K562 (cell line): ENCODE measurements around the gene CST6. TPM values are rescaled to one million over a fixed set of nuclear protein-coding genes. Genes with fewer than 3 reads are reported as not detected.

Experiments used
- ATF2 ChIP-seq: sonication (generic); formaldehyde crosslinking; IDR thresholded peaks from 2 replicates; pipeline ENCODE4 v1.8.1; 2022; ENCODE audit warnings: missing genetic modification reagents
- ATF6 ChIP-seq: sonication (generic); formaldehyde crosslinking; IDR thresholded peaks from 2 replicates; pipeline ENCODE4 v1.4.0; 2020; ENCODE audit warnings: mild to moderate bottlenecking, missing genetic modification reagents
- CHD2 ChIP-seq: IDR thresholded peaks from 2 replicates; pipeline ENCODE4 v1.6.1; 2011; ENCODE audit warnings: low read depth, low read length
- HDAC1 ChIP-seq, 2 experiments: fragments of 450-650 bp; IDR thresholded peaks; 2 replicates each; pipeline ENCODE4 v1.6.1; 2016 to 2017; ENCODE audit warnings: inconsistent platforms in 1 of 2, mild to moderate bottlenecking in 1 of 2, moderate library complexity in 1 of 2
- HEY1 ChIP-seq: fragments of 250-450 bp; sonication (Bioruptor Pico); IDR thresholded peaks from 2 replicates; pipeline ENCODE4 v1.5.0; 2020; ENCODE audit warnings: mild to moderate bottlenecking, moderate library complexity, borderline replicate concordance
- HNRNPH1 ChIP-seq: fragments of 200-400 bp; formaldehyde crosslinking; optimal IDR thresholded peaks from 2 replicates; pipeline ENCODE3; 2017; ENCODE audit warnings: low read depth, mild to moderate bottlenecking, low read length, moderate library complexity
- HSF4 ChIP-seq: fragments of 250-450 bp; sonication (Bioruptor Pico); IDR thresholded peaks from 2 replicates; pipeline ENCODE4 v2.1.2; 2022; ENCODE audit warnings: mild to moderate bottlenecking, moderate library complexity, borderline replicate concordance
- KLF13 ChIP-seq: fragments of 450-650 bp; IDR thresholded peaks from 2 replicates; pipeline ENCODE4 v1.6.1; 2016; ENCODE audit warnings: missing genetic modification characterization, low read depth, mild to moderate bottlenecking, missing compliant biosample characterization, moderate library complexity, borderline replicate concordance
- TEAD1 ChIP-seq, 2 experiments: fragments of 450-650 bp in 1 of 2; sonication (generic) in 1 of 2; formaldehyde crosslinking; IDR thresholded peaks; 2 replicates each; pipeline versions ENCODE4 v1.4.0 to v1.8.0; 2020 to 2022; ENCODE audit warnings: mild to moderate bottlenecking in 2 of 2, missing genetic modification reagents in 1 of 2
- YY1 ChIP-seq, 3 experiments: IDR thresholded peaks; 2 replicates each; pipeline ENCODE4 v1.6.1; 2011; ENCODE audit warnings: low read length in 2 of 3, mild to moderate bottlenecking in 2 of 3, moderate library complexity in 2 of 3, borderline replicate concordance in 1 of 3, control low read depth in 1 of 3, low read depth in 1 of 3; ENCODE audit not compliant: insufficient read depth in 3 of 3, insufficient replicate concordance in 2 of 3, control insufficient read depth in 1 of 3, insufficient read length in 1 of 3; ENCODE audit errors: extremely low read depth in 1 of 3
- ZBTB12 ChIP-seq: fragments of 250-450 bp; sonication (Bioruptor Pico); IDR thresholded peaks from 2 replicates; pipeline ENCODE4 v1.4.0; 2020
- ZNF41 ChIP-seq: fragments of 250-450 bp; sonication (Bioruptor Pico); conservative IDR thresholded peaks from 2 replicates; pipeline ENCODE4 v1.4.0; 2020; ENCODE audit warnings: mild to moderate bottlenecking
- ZNF436 ChIP-seq: fragments of 250-450, 450-650 bp; sonication (Bioruptor Pico); formaldehyde crosslinking; IDR thresholded peaks from 2 replicates; pipeline ENCODE4 v1.7.0; 2020; ENCODE audit warnings: mild to moderate bottlenecking
- polyA plus RNA-seq, 8 experiments: library from polyadenylated mRNA; depleted of rRNA in 4 of 8; stranded (reverse) in 5 of 8; unstranded in 3 of 8; fragments of >200 nt; fragmentation: Nextera tagmentation in 2 of 8; fragmentation: Illumina TruSeq in 1 of 8; extraction: Ambion mirVana in 2 of 8; extraction: Trizol in 1 of 8; gene quantifications; 2 replicates each; pipeline versions ENCODE4 v1.2.1 to v1.2.3, GENCODE V29; 2011 to 2014; ENCODE audit warnings: inconsistent platforms in 1 of 8, missing spikeins in 1 of 8
- total RNA-seq, 7 experiments: library from RNA; depleted of rRNA in 6 of 7; stranded (reverse); fragments of >200 nt in 6 of 7; fragmentation: Illumina TruSeq in 2 of 7; extraction: Trizol in 2 of 7; gene quantifications; 2 replicates each; pipeline versions ENCODE4 v1.2.1 to v1.2.3, GENCODE V29; 2011 to 2021; ENCODE audit warnings: low replicate concordance in 1 of 7
- TF ChIP-seq, protein P1 (sequence below), 2 experiments: fragments of 200-800 bp in 1 of 2; sonication (Bioruptor generic) in 1 of 2; sonication (generic) in 1 of 2; formaldehyde crosslinking in 1 of 2; IDR thresholded peaks in 1 of 2; conservative IDR thresholded peaks in 1 of 2; 2 replicates each; pipeline versions ENCODE4 v1.5.0 to v1.6.1; 2016 to 2020; ENCODE audit warnings: missing compliant biosample characterization in 1 of 2, missing genetic modification characterization in 1 of 2, missing genetic modification reagents in 1 of 2
- TF ChIP-seq, protein P2 (sequence below): fragments of 250-450 bp; sonication (Bioruptor Pico); IDR thresholded peaks from 2 replicates; pipeline ENCODE4 v1.4.0; 2020; ENCODE audit warnings: borderline replicate concordance
- TF ChIP-seq, protein P3 (sequence below): fragments of 450-650 bp; IDR thresholded peaks from 2 replicates; pipeline ENCODE4 v1.6.1; 2016; ENCODE audit warnings: antibody characterized with exemption

Gene CST6
- total and polyA plus RNA-seq, 9 of the 15 experiments (the other 6 are each of a cell fraction or from before 2014, with no cell fraction given), result not detected

DNA sequence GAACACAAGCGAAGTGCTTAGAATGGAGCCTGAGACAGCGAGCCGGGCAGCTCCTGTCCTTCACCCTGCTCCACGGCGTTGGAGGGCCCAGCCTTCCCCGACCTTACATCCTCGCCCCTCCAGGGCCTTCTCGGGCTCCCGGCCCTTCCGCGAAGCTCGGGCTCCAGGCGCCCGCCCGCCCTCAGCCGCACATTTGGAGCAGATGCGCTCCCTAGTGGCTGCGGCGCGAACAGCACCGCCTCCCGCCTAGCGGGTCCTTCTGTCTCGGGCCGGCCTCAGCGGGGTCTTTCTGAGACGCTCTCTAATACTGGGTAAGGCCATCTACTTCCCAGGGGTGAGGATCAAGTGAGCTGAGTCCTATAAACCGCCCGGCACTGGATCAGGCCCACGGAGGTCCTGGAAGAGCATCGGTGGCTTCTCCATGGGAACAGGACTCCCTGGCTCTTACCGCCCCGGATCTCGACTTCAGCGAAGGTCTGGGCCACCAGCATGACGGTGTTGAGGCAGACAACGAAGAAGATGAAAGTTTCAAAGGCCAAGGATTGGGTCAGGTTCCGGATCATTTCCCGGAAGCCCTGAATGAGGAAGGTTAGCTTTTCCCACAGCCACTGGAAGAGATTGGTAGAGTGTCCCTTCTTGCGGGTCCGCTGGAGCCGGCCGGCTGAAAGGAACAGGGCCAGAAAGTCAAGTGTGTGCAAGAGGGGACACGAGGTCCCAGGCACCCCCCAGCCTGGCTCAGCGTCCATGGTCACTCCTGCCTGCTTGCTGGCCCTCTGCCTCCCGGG is 10.8 kb downstream of the CST6 start (continued):
- TF ChIP-seq ZBTB12 (CRISPR knock-in tag) (no peak), ATF2 (CRISPR knock-in tag) (no peak), ATF6 (no peak), YY1 (IDR thresholded peaks at IDR 0.05; ENCODE audit: borderline replicate concordance in 1 of 3, control insufficient read depth in 1 of 3, extremely low read depth in 1 of 3, insufficient read depth in 3 of 3, insufficient read length in 1 of 3, insufficient replicate concordance in 2 of 3, low read depth in 1 of 3, low read length in 2 of 3) (peak in 1 of 3 experiments; percentile 62), CHD2 (no peak), ZNF436 (CRISPR knock-in tag) (no peak), ZNF41 (CRISPR knock-in tag) (no peak), HEY1 (CRISPR knock-in tag) (no peak), HNRNPH1 (no peak), KLF13 (tag) (no peak), HSF4 (no peak), HDAC1 (IDR thresholded peaks at IDR 0.05) (no peak), TEAD1 (CRISPR knock-in tag; IDR thresholded peaks at IDR 0.05) (no peak)
- TF ChIP-seq, protein P1, sequence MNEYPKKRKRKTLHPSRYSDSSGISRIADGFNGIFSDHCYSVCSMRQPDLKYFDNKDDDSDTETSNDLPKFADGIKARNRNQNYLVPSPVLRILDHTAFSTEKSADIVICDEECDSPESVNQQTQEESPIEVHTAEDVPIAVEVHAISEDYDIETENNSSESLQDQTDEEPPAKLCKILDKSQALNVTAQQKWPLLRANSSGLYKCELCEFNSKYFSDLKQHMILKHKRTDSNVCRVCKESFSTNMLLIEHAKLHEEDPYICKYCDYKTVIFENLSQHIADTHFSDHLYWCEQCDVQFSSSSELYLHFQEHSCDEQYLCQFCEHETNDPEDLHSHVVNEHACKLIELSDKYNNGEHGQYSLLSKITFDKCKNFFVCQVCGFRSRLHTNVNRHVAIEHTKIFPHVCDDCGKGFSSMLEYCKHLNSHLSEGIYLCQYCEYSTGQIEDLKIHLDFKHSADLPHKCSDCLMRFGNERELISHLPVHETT (CRISPR knock-in tag; conservative IDR thresholded peaks at IDR 0.05 in 1 of 2, IDR thresholded peaks at IDR 0.05 in 1 of 2), result no peak
- TF ChIP-seq, protein P2, sequence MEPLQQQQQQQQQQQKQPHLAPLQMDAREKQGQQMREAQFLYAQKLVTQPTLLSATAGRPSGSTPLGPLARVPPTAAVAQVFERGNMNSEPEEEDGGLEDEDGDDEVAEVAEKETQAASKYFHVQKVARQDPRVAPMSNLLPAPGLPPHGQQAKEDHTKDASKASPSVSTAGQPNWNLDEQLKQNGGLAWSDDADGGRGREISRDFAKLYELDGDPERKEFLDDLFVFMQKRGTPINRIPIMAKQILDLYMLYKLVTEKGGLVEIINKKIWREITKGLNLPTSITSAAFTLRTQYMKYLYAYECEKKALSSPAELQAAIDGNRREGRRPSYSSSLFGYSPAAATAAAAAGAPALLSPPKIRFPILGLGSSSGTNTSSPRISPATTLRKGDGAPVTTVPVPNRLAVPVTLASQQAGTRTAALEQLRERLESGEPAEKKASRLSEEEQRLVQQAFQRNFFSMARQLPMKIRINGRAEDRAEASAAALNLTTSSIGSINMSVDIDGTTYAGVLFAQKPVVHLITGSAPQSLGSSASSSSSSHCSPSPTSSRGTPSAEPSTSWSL (CRISPR knock-in tag), result no peak
- TF ChIP-seq, protein P3, sequence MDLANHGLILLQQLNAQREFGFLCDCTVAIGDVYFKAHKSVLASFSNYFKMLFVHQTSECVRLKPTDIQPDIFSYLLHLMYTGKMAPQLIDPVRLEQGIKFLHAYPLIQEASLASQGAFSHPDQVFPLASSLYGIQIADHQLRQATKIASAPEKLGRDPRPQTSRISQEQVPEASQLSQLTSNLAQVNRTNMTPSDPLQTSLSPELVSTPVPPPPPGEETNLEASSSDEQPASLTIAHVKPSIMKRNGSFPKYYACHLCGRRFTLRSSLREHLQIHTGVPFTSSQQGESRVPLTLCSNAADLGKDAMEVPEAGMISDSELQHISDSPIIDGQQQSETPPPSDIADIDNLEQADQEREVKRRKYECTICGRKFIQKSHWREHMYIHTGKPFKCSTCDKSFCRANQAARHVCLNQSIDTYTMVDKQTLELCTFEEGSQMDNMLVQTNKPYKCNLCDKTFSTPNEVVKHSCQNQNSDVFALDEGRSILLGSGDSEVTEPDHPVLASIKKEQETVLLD, result no peak
